Spleen (tissue), 7 donors: ENCODE results near the gene MSI2.

ENCODE experiments used
- CTCF ChIP-seq, 11 experiments: fragments of 200-600 bp in 7 of 11; fragments of 450-650 bp in 4 of 11; sonication (generic) in 4 of 11; IDR thresholded peaks in 8 of 11; conservative IDR thresholded peaks in 3 of 11; 1 replicate in 7 of 11; 2 replicates in 4 of 11; pipeline versions ENCODE4 v1.4.0 to v1.8.0; 2016 to 2021; ENCODE audit warnings: antibody characterized with exemption in 11 of 11, inconsistent platforms in 4 of 11, mild to moderate bottlenecking in 1 of 11
- POLR2A ChIP-seq, 3 donors: fragments of 450-650 bp; IDR thresholded peaks; one replicate each; pipeline ENCODE4 v1.5.1; 2017; ENCODE audit warnings: antibody characterized with exemption in 3 of 3, mild to moderate bottlenecking in 1 of 3
- POLR2AphosphoS5 ChIP-seq, 3 donors: sonication (generic); formaldehyde crosslinking; IDR thresholded peaks; one replicate each; pipeline ENCODE4 v1.5.1; 2017; ENCODE audit warnings: antibody characterized with exemption in 3 of 3
- donor health status: DM: no; HTN: no; CAD: no; lungs with moderate emphysema.
- donor health status: DM: no; HTN: no; CAD: no.
- donor health status: DM: no; HTN: no; CAD: no.

GRCh38 chr17:57587193-57587969 lies 331.1 kb downstream of the MSI2 start:
- TF ChIP-seq CTCF (IDR thresholded peaks at IDR 0.05 in 8 of 11, conservative IDR thresholded peaks at IDR 0.05 in 3 of 11) (no peak), POLR2A (IDR thresholded peaks at IDR 0.05) (no peak), POLR2AphosphoS5 (IDR thresholded peaks at IDR 0.05) (no peak)
